Transverse colon (tissue), 4 donors: ENCODE results near the gene DDN. TPM values are rescaled to one million over a fixed set of nuclear protein-coding genes. Genes with fewer than 3 reads are reported as not detected.

Source experiments
- DNase-seq: peaks from one replicate; pipeline ENCODE4 v3.0.0-alpha.2; 2019
- H3K27ac ChIP-seq, 4 donors: fragments of 200-600 bp; sonication (generic); 2 replicates each; pipeline ENCODE4 v1.5.1; 2016 to 2018; ENCODE audit warnings: inconsistent platforms in 4 of 4
- H3K27me3 ChIP-seq: fragments of 200-600 bp; sonication (generic); 2 replicates; pipeline ENCODE4 v1.5.1; 2017; ENCODE audit warnings: inconsistent platforms
- H3K36me3 ChIP-seq, 4 donors: fragments of 200-600 bp; sonication (generic); 2 replicates each; pipeline ENCODE4 v1.5.1; 2017 to 2019; ENCODE audit warnings: inconsistent platforms in 4 of 4
- H3K4me1 ChIP-seq, 4 donors: fragments of 200-600 bp; sonication (generic); 2 replicates each; pipeline ENCODE4 v1.5.1; 2017 to 2020; ENCODE audit warnings: inconsistent platforms in 4 of 4
- H3K4me3 ChIP-seq, 4 donors: fragments of 200-600 bp; sonication (generic); 1 replicate in 1 of 4; 2 replicates in 3 of 4; pipeline versions ENCODE4 v1.5.1 to v1.6.1; 2017 to 2019; ENCODE audit warnings: inconsistent platforms in 4 of 4
- H3K9me3 ChIP-seq, 2 donors: fragments of 200-600 bp; sonication (generic); 2 replicates each; pipeline ENCODE4 v1.5.1; 2017 to 2019; ENCODE audit warnings: inconsistent platforms in 2 of 2
- EP300 ChIP-seq: sonication (generic); formaldehyde crosslinking; IDR thresholded peaks from one replicate; pipeline ENCODE4 v1.6.1; 2017; ENCODE audit warnings: antibody characterized with exemption, low read depth
- POLR2A ChIP-seq: fragments of 450-650 bp; IDR thresholded peaks from one replicate; pipeline ENCODE4 v1.6.1; 2016; ENCODE audit warnings: antibody characterized with exemption, mild to moderate bottlenecking, moderate library complexity
- POLR2AphosphoS5 ChIP-seq, 3 donors: sonication (generic); formaldehyde crosslinking; IDR thresholded peaks; one replicate each; pipeline ENCODE4 v1.6.1; 2016; ENCODE audit warnings: antibody characterized with exemption in 3 of 3
- WGBS, 2 donors: methylation state at CpG; one replicate each; pipeline ENCODE4 v1.1.5; 2018; ENCODE audit warnings: low coverage in 1 of 2; 5-methylcytosine and 5-hydroxymethylcytosine counted together
- in situ Hi-C, 4 donors: fragments of 200-750 bp; cut with MboI; loops; one replicate each; pipeline versions ENCODE4 v1.15.0 to v1.15.1; 2017; ENCODE audit warnings: low sequenced_read_pairs in 3 of 4, low pct_ligation_motif_present in 1 of 4, low pct_unique_long_range_greater_than_20kb in 1 of 4
- intact Hi-C: fragments of 100-400 bp; cut with DNase I; formaldehyde crosslinking; loops from one replicate; pipeline ENCODE4 v1.15.1; 2023; ENCODE audit warnings: low total_unique reads
- total RNA-seq, 4 donors: library from RNA; depleted of rRNA; stranded (reverse); fragments of >200 nt; gene quantifications; one replicate each; pipeline ENCODE4 v1.1.0, GENCODE V29; 2016
- TF ChIP-seq, protein P1 (sequence below), 5 experiments: fragments of 200-600 bp in 3 of 5; fragments of 450-650 bp in 2 of 5; sonication (generic) in 3 of 5; IDR thresholded peaks; 1 replicate in 2 of 5; 2 replicates in 3 of 5; pipeline ENCODE4 v1.5.1; 2016 to 2017; ENCODE audit warnings: antibody characterized with exemption in 5 of 5, inconsistent platforms in 3 of 5, mild to moderate bottlenecking in 2 of 5, moderate library complexity in 1 of 5

DDN gene
- total RNA-seq, 4 donors from 2014 or later, result 0.27 to 0.32 TPM; not detected in 2

DNA sequence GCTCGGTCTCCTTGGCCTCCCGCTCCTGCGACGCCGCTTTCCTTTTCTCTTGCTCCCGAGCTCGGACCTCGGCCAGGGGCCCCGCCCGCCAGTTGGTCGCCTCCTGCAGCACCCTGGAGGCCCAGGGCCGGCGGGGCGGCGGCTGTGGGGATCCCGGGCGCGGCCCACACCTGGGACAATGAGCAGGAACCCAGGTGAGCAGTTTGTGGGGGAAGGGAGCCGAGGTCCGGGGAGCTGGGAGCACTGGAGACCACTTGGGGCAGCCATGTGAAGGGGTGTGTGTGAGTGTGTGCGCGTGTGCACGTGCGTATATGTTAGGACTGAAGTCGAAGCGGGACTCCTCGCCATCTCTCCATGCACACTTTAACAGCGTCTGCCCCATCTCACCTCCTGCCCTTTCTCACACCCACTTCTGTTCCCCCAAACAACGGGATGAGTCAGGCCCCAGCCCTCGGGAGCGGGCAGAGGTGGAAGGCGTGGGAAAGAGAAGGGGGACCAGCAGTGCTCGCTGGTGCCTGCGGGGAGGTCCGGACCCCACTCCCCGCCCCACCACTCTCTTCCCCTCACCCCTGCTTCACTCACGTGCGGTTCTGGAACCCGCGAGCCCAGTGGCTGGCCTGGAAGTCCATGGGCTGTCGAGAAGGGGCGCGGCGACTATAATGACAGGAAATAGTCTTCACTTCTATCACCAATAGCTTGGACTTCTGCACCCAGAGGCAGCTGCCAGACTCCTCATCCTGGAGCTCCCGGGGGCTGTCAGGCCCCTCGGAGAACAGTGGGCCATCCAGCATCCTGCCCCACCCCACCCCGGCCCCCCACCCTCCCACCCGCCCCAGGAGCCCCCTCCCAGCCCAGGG is 450 bp downstream of the DDN start:
- TF ChIP-seq POLR2A (no peak), POLR2AphosphoS5 (IDR thresholded peaks at IDR 0.05) (no peak), EP300 (no peak)
- TF ChIP-seq, protein P1, sequence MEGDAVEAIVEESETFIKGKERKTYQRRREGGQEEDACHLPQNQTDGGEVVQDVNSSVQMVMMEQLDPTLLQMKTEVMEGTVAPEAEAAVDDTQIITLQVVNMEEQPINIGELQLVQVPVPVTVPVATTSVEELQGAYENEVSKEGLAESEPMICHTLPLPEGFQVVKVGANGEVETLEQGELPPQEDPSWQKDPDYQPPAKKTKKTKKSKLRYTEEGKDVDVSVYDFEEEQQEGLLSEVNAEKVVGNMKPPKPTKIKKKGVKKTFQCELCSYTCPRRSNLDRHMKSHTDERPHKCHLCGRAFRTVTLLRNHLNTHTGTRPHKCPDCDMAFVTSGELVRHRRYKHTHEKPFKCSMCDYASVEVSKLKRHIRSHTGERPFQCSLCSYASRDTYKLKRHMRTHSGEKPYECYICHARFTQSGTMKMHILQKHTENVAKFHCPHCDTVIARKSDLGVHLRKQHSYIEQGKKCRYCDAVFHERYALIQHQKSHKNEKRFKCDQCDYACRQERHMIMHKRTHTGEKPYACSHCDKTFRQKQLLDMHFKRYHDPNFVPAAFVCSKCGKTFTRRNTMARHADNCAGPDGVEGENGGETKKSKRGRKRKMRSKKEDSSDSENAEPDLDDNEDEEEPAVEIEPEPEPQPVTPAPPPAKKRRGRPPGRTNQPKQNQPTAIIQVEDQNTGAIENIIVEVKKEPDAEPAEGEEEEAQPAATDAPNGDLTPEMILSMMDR (IDR thresholded peaks at IDR 0.05), result no peak
- Histone ChIP-seq H3K9me3 (no peaks in the 10 kb centered on the region), H3K4me1 (peaks cover 16 to 47% (median 42%) of the 10 kb centered on the region in 4 donors), H3K27me3 (peaks cover 78% of the 10 kb centered on the region), H3K27ac (peak overlapping the region in 1 of 4 donors; percentile 8), H3K4me3 (peak overlapping the region; percentile 28 to 55 (median 40)), H3K36me3 (peaks cover 0 to 24% (median 6%) of the 10 kb centered on the region in 4 donors)
- WGBS, 2 donors, result 1 to 3% methylated on average over 10 to 48 of the region's 48 CpGs
- peak; percentile 60 for DNase-seq
- in situ Hi-C loops (no loop called here), intact Hi-C loops (no loop called here)

DNA sequence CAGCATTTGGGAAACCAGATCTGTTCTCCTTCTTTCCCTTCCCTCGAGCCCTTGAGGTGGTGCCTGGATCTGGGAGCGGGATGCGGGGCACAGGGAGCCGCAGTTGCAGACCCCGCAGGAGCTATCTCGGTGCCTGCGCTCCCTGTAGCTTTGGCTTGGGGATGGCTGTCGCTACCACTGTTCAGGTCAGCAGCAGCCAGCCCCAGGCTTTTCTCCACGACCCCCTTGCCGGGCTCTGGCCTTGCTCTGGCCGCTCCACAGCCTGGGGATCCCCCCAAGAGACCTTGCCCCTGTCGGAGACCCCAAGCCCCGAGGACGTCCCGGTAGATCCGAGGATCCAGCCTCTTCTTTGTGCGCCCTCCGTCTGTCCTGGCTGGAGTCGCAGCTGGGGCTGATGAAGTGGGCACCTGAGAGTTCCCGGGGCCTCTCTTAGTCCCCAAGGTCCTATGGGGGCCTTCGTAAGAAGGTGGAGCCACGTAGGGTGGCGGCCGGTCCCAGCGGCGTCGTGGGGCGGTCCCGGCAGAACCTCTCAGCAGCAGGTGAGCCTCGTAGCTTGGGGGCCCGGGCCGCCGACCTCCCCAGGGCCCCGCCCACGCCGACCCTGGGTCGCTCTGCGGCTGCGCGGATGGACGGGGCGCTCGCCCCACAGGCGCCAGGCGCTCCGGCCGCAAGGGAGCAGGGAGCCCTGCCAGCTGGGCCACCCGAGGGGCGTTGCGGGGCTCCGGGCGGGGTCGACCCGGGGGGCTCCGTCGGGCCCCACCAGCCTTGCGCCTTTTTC is 1.3 kb downstream of the DDN start:
- Histone ChIP-seq H3K9me3 (no peaks in the 10 kb centered on the region), H3K4me3 (peak overlapping the region; percentile 28 to 55 (median 40)), H3K27ac (peak overlapping the region in 1 of 4 donors; percentile 8), H3K27me3 (peaks cover 85% of the 10 kb centered on the region), H3K4me1 (peaks cover 16 to 47% (median 42%) of the 10 kb centered on the region in 4 donors), H3K36me3 (peaks cover 0 to 16% (median 3%) of the 10 kb centered on the region in 4 donors)
- DNase-seq, result peak; percentile 63
- WGBS, 2 donors, result 3% methylated on average over 47 of the region's 57 CpGs; no CpG with 5 or more reads in 1 of the 2 donors
- intact Hi-C loops (no loop called here), in situ Hi-C loops (no loop called here)
- TF ChIP-seq POLR2A (no peak), POLR2AphosphoS5 (IDR thresholded peaks at IDR 0.05) (no peak), EP300 (no peak)
- TF ChIP-seq, protein P1 (IDR thresholded peaks at IDR 0.05), result no peak

DNA sequence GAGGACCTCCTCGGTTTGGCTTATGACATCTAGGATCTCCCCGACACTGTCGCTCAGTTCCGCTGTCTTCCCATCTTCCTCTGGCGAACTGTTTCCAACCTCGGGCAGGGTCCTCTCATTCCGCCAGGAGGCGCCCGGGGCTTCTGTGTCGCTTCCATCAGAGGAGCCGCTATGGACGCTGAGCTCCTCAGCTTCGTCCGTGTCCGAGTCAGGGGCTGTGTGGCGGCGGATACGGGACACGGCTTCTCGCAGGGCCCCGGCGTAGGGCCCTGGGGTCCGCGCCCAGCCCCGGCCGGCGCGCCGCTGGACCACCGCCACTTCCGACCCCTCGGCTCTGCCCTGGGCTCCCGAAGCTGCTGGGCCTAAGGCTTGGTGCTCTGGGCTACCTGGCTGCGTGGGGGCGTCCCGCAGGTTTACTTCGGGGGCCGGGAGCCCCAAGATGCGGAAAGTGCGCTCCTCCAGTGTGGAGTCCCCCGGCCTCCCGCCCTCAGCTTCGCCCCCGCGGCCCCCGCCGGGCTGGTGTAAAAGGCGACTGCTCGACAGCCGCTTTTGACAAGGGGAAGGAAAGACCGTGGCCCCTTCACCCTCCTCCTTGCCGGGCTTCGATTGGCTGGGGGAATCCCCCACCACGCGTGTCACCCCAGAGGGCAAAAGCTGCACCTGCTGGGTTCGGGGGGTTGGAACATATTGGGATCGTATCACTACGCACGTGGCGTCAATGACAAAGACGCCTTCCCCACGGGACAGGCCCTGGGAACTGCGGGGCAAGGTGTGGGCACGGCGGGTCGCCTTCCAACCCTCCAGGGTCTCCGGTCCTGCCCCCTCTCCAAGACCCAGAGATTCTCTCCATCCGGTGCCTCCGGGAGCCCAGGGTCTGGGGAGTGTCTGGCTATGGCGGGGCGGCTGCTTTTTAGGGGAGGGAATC is 2.1 kb downstream of the DDN start:
- intact Hi-C loops, result no loop called here
- Histone ChIP-seq H3K4me1 (peaks cover 16 to 47% (median 42%) of the 10 kb centered on the region in 4 donors), H3K27me3 (peaks cover 93% of the 10 kb centered on the region), H3K9me3 (no peaks in the 10 kb centered on the region), H3K27ac (no peak overlapping the region), H3K36me3 (peaks cover 0 to 8% (median 3%) of the 10 kb centered on the region in 4 donors), H3K4me3 (peak overlapping the region in 3 of 4 donors; percentile 25 to 59 (median 46))
- TF ChIP-seq EP300, result no peak
- TF ChIP-seq, protein P1 (IDR thresholded peaks at IDR 0.05), result peak; percentile 64 to 74 (median 69)
- peak; percentile 82 for DNase-seq
- WGBS, 2 donors, result 5 to 10% methylated on average over 4 to 66 of the region's 71 CpGs
- in situ Hi-C loops, result no loop called here
